Adipocyte (in vitro differentiated cells): ENCODE data around the gene SUPT5H.

Experiments used
- DNase-seq: peaks from one replicate; pipeline ENCODE4 v3.0.0-alpha.2; 2015; ENCODE audit warnings: low read depth
- H3K27me3 ChIP-seq: replicated peaks from 2 replicates; pipeline ENCODE4 v1.7.0; 2013; ENCODE audit warnings: mild to moderate bottlenecking, low read length, moderate library complexity; ENCODE audit not compliant: control insufficient read depth, insufficient read depth
- H3K36me3 ChIP-seq: 2 replicates; pipeline ENCODE4 v1.7.0; 2013; ENCODE audit warnings: low read length, mild to moderate bottlenecking, moderate library complexity; ENCODE audit not compliant: control insufficient read depth, insufficient read depth, severe bottlenecking
- H3K4me1 ChIP-seq: 2 replicates; pipeline ENCODE4 v1.7.0; 2013; ENCODE audit warnings: mild to moderate bottlenecking, low read length, moderate library complexity; ENCODE audit not compliant: control insufficient read depth, insufficient read depth
- H3K4me3 ChIP-seq: 2 replicates; pipeline ENCODE4 v1.7.0; 2013; ENCODE audit warnings: mild to moderate bottlenecking, low read length, moderate library complexity
- H3K9ac ChIP-seq: 2 replicates; pipeline ENCODE4 v1.7.0; 2013; ENCODE audit warnings: mild to moderate bottlenecking, low read length, moderate library complexity
- H3K9me3 ChIP-seq: 2 replicates; pipeline ENCODE4 v1.7.0; 2013; ENCODE audit warnings: mild to moderate bottlenecking, low read length, moderate library complexity; ENCODE audit not compliant: control insufficient read depth

The SUPT5H gene

GRCh38 chr19:39494661-39495060 lies 49.3 kb downstream of the SUPT5H start:
- peaks cover 7% of the 10 kb centered on the region for H3K4me1 ChIP-seq
- no peak for DNase-seq
- H3K9ac ChIP-seq: no peak overlapping the region
- peaks cover 21% of the 10 kb centered on the region for H3K36me3 ChIP-seq
- H3K27me3 ChIP-seq: peaks cover 23% of the 10 kb centered on the region
- no peak overlapping the region for H3K4me3 ChIP-seq
- no peaks in the 10 kb centered on the region for H3K9me3 ChIP-seq

- Histone ChIP-seq H3K4me3 (no peak overlapping the region), H3K27me3 (peaks cover 34% of the 10 kb centered on the region), H3K9ac (no peak overlapping the region), H3K4me1 (peaks cover 7% of the 10 kb centered on the region), H3K36me3 (peaks cover 9% of the 10 kb centered on the region), H3K9me3 (no peaks in the 10 kb centered on the region)
- DNase-seq: no peak
These were observed 50.7 kb downstream of the SUPT5H start for GRCh38 chr19:39496063-39496462.

DNA sequence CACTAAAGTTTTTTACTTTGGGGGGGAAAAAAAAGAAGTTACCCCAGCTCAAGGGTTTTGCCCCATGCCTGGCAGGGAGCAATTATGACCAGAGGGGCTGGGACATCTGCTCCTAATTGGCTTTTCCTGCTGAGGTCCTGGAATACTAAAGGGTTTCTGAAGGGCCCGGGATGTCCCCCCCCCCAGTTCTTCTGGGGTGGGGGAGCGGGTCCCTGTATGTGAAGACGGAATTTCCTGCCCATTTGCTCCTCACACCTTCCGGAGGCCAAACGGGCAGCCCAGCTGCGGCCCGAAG lies 52.3 kb downstream of the SUPT5H start:
- no peaks in the 10 kb centered on the region for H3K9me3 ChIP-seq
- no peak overlapping the region for H3K9ac ChIP-seq
- peaks cover 7% of the 10 kb centered on the region for H3K4me1 ChIP-seq
- H3K27me3 ChIP-seq: peaks cover 34% of the 10 kb centered on the region
- H3K36me3 ChIP-seq: no peaks in the 10 kb centered on the region
- peak overlapping the region; percentile 27 for H3K4me3 ChIP-seq
- no peak for DNase-seq

- H3K9me3 ChIP-seq: no peaks in the 10 kb centered on the region
- H3K9ac ChIP-seq: no peak overlapping the region
- peaks cover 37% of the 10 kb centered on the region for H3K27me3 ChIP-seq
- peak overlapping the region; percentile 27 for H3K4me3 ChIP-seq
- H3K36me3 ChIP-seq: no peaks in the 10 kb centered on the region
- H3K4me1 ChIP-seq: peaks cover 7% of the 10 kb centered on the region
- DNase-seq: peak; percentile 60
These were observed 52.8 kb downstream of the SUPT5H start for GRCh38 chr19:39497996-39498797.

GRCh38 chr19:39498798-39499642 lies 53.6 kb downstream of the SUPT5H start, which contains the start of gene DLL3:
Gene DLL3, plus strand, starts transcription at chr19:39498947. Its CDS starts 28 bp downstream, at chr19:39498975.
- Histone ChIP-seq H3K9me3 (no peaks in the 10 kb centered on the region), H3K4me3 (peak within 1 kb of the TSS; percentile 27), H3K4me1 (peaks cover 7% of the 10 kb centered on the region), H3K36me3 (no peaks in the 10 kb centered on the region), H3K9ac (no peak within 1 kb of the TSS), H3K27me3 (peaks cover 46% of the 10 kb centered on the region)
- DNase-seq: peak; percentile 29

- no peak for DNase-seq
- Histone ChIP-seq H3K4me1 (peaks cover 7% of the 10 kb centered on the region), H3K4me3 (no peak overlapping the region), H3K9me3 (no peaks in the 10 kb centered on the region), H3K36me3 (no peaks in the 10 kb centered on the region), H3K9ac (no peak overlapping the region), H3K27me3 (peaks cover 54% of the 10 kb centered on the region)
These were observed 54.5 kb downstream of the SUPT5H start for GRCh38 chr19:39499932-39500331.

DNA sequence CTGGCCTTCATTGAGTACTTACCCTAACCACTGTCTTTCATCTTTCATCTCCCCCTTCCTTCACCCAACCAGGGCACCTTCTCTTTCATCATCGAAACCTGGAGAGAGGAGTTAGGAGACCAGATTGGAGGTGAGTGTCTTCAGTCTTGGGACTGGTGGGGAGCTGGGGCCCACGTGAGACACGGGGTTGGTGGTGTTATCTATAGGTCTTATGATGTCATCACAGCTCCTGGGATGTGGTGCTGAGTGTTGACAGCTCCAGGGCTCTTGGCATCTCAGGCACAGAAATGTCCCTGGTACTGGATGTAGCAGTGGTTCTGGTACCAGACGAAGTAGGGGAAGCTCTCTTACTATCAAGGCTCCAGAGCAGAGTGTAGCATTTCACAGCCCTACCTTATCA lies 55.2 kb downstream of the SUPT5H start:
- Histone ChIP-seq H3K36me3 (no peaks in the 10 kb centered on the region), H3K9ac (no peak overlapping the region), H3K4me1 (peaks cover 7% of the 10 kb centered on the region), H3K4me3 (no peak overlapping the region), H3K9me3 (no peaks in the 10 kb centered on the region), H3K27me3 (peaks cover 60% of the 10 kb centered on the region)
- no peak for DNase-seq

DNA sequence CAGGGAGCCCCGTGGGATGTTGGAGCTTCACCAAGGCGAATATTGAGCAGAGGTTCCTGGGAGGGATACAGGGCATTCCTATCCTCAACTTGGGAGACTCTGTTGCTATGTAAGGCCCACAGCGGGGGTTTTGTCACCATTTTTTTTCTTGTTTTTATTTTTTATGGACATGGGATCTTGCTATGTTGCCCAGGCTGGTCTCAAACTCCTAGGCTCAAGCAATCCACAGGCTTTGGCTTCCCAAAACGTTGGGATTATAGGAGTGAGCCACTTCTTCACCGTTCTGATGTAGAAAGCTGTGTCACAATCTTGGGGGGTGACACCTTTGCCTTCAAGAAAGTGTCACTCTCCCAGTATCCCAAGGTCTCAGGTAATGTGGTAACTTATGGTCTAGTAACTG lies 56.0 kb downstream of the SUPT5H start:
- Histone ChIP-seq H3K4me1 (peaks cover 7% of the 10 kb centered on the region), H3K4me3 (no peak overlapping the region), H3K9me3 (no peaks in the 10 kb centered on the region), H3K9ac (no peak overlapping the region), H3K36me3 (no peaks in the 10 kb centered on the region), H3K27me3 (peaks cover 65% of the 10 kb centered on the region)
- no peak for DNase-seq

DNA sequence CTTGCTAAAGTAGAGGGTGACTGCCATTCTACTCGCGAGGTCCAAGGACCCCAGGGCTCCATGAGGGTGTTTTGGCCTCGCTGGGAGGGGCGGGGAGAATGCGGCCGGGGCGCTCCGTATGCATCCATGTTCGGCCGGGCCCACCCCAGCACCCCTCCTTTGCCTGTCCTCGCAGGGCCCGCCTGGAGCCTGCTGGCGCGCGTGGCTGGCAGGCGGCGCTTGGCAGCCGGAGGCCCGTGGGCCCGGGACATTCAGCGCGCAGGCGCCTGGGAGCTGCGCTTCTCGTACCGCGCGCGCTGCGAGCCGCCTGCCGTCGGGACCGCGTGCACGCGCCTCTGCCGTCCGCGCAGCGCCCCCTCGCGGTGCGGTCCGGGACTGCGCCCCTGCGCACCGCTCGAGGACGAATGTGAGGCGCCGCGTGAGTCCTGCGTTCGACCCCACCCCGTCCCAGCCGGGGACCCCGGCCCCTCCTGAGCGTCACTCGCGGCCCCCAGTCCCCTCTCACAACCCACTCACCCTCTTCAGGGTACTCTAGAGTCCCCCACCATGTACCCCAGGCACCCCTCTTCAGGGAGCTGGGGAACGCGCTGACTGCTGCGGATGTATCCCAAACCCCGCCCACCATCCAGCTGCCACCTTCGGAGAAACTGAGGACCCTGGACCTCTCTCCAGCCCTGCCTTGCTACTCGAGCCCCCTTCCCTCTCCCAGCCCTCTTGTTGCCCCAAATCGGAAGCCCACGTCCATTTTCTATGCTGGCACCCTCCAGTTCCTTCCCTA lies 57.4 kb downstream of the SUPT5H start:
- H3K9me3 ChIP-seq: no peaks in the 10 kb centered on the region
- peaks cover 59% of the 10 kb centered on the region for H3K27me3 ChIP-seq
- peak; percentile 79 for DNase-seq
- no peaks in the 10 kb centered on the region for H3K36me3 ChIP-seq
- H3K9ac ChIP-seq: no peak overlapping the region
- H3K4me1 ChIP-seq: peaks cover 7% of the 10 kb centered on the region
- no peak overlapping the region for H3K4me3 ChIP-seq

GRCh38 chr19:39506598-39506943 lies 61.2 kb downstream of the SUPT5H start:
- H3K4me3 ChIP-seq: peak overlapping the region; percentile 76
- H3K9ac ChIP-seq: no peak overlapping the region
- H3K9me3 ChIP-seq: no peaks in the 10 kb centered on the region
- H3K27me3 ChIP-seq: peaks cover 44% of the 10 kb centered on the region
- DNase-seq: no peak
- H3K36me3 ChIP-seq: no peaks in the 10 kb centered on the region
- no peaks in the 10 kb centered on the region for H3K4me1 ChIP-seq
